Measurements from ENCODE around the gene MTRF1L.
A peak's percentile ranks its signal among the peaks of the same experiment; 100 is the strongest.
"Not testable (repeated sequence)": the region's sequence is repeated elsewhere in the genome, so short reads cannot be mapped to it uniquely, and the experiment has no call there.

Gene MTRF1L

GRCh38 chr6:153001767-153002612 is 519 bp downstream of the MTRF1L start:
- no peak for DNase-seq

- DNase-seq: not testable (repeated sequence)
Observed at GRCh38 chr6:153000790-153001189, 1.7 kb downstream of the MTRF1L start.

- no peak for DNase-seq
Observed at GRCh38 chr6:153000243-153000642, 2.3 kb downstream of the MTRF1L start.

- not testable (repeated sequence) for DNase-seq
Observed at GRCh38 chr6:152999538-152999937, 3.0 kb downstream of the MTRF1L start.

GRCh38 chr6:152993847-152994246 is 8.7 kb downstream of the MTRF1L start:
- DNase-seq: no peak

GRCh38 chr6:152993431-152993830 is 9.1 kb downstream of the MTRF1L start:
- DNase-seq: no peak

- DNase-seq: no peak
Observed at GRCh38 chr6:152986978-152987377, 15.5 kb downstream of the MTRF1L start.

GRCh38 chr6:152985300-152985699 is 17.2 kb downstream of the MTRF1L start:
- DNase-seq: not testable (repeated sequence)

GRCh38 chr6:152984513-152984872 is 18.0 kb downstream of the MTRF1L start:
- no peak for DNase-seq

GRCh38 chr6:152983637-152984512 is 18.6 kb downstream of the MTRF1L start:
- DNase-seq: peak; percentile 91

- DNase-seq: peak; percentile 96
Observed at GRCh38 chr6:152982904-152983636, 19.4 kb downstream of the MTRF1L start, which contains the start of gene FBXO5. FBXO5 (minus strand) TSS chr6:152983041; CDS start chr6:152982959, 82 bp downstream.

- peak; percentile 29 for DNase-seq
Observed at GRCh38 chr6:152981989-152982903, 20.3 kb downstream of the MTRF1L start.

- no peak for DNase-seq
Observed at GRCh38 chr6:152981219-152981618, 21.3 kb downstream of the MTRF1L start.

GRCh38 chr6:152980656-152981055 is 21.9 kb downstream of the MTRF1L start:
- no peak for DNase-seq

- no peak for DNase-seq
Observed at GRCh38 chr6:152979116-152979515, 23.4 kb downstream of the MTRF1L start.

GRCh38 chr6:152978058-152978457 is 24.5 kb downstream of the MTRF1L start:
- no peak for DNase-seq

- no peak for DNase-seq
Observed at GRCh38 chr6:152977556-152977955, 25.0 kb downstream of the MTRF1L start.

- DNase-seq: no peak
Observed at GRCh38 chr6:152976749-152977148, 25.8 kb downstream of the MTRF1L start.

- no peak for DNase-seq
Observed at GRCh38 chr6:152975204-152975915, 27.1 kb downstream of the MTRF1L start.

- DNase-seq: no peak
Observed at GRCh38 chr6:152973916-152974315, 28.6 kb downstream of the MTRF1L start.
